ENCODE results near the gene OTULIN.

The OTULIN gene

GRCh38 chr5:14699159-14699558, 34.6 kb downstream of the OTULIN start:
- DNase-seq = no peak

GRCh38 chr5:14699807-14700400, 35.4 kb downstream of the OTULIN start:
- no peak for DNase-seq

- DNase-seq = no peak
Measured at GRCh38 chr5:14700478-14701436, 36.2 kb downstream of the OTULIN start.

- no peak for DNase-seq
Measured at GRCh38 chr5:14701556-14701955, 37.0 kb downstream of the OTULIN start.

- DNase-seq = no peak
Measured at GRCh38 chr5:14702238-14702839, 37.8 kb downstream of the OTULIN start.

GRCh38 chr5:14705556-14705955, 41.0 kb downstream of the OTULIN start:
- no peak for DNase-seq

DNA sequence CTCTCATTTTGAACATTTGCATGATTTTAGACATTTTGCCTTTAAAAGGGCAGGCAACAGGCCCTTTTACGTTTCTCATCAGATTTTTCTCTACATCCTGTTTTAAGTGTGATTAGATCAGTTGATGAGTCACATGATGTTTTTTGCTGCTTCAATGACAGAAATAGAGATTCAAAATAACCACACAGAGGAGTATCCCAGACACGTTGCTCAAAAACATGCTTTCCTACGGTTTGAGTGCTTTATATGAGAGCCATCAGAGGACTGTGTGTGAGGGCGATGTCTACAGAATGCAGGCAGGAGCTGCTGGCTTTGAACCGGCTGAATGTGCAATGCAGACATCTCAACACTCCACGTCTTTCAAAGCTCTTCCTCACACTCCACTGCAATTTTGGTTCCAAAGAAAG, 42.1 kb downstream of the OTULIN start:
- no peak for DNase-seq

DNA sequence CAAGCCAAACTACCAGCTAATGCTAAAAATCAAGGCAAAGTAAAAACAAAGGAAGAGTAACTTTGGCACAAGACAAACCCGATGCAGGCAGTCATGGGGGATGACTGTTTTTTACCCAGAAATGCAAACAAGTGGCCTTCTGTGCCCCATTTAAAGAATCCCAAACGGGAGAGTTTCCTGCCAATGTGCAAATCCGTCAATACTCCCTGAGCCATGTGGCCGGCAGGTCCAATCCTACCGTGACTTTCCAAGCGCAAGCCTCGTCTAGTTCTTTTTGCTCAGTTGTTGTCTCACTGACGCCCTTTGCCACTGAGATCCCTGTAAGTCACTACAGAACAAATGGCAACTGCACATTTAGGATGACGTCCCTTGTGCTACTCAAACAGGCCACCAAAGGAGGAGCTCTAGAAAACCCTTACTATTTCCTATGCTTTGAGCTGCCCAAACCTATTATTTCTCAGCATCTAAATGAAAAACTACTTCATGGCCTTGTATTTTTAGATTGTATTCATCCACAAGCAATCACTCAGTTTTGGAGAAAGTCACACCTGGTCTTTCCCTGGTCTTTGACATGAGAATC, 43.4 kb downstream of the OTULIN start:
- DNase-seq = no peak

- DNase-seq = no peak
Measured at GRCh38 chr5:14708551-14708950, 44.0 kb downstream of the OTULIN start.

GRCh38 chr5:14710313-14710994, 45.9 kb downstream of the OTULIN start:
- DNase-seq = no peak

DNA sequence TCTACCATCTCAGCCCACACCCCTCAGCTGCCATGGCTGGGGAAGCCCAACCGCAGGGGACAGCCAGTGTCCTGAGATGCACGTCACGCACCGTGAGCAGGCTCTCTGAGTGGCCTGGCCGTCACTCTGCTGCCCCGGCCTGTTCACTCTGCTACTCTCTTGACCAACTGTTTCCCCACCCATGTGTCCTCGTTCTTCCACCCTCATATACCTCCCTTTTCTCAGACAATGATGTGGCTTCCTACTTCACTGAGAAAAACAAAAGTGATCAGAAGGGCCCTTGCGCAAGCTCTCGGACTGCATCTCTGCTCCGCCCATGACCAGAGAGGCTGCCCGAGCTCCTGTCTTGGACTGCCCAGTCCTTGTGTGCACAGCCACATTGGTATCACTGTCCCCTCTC, 47.6 kb downstream of the OTULIN start:
- DNase-seq = no peak

- DNase-seq = no peak
Measured at GRCh38 chr5:14712666-14713065, 48.1 kb downstream of the OTULIN start.

DNA sequence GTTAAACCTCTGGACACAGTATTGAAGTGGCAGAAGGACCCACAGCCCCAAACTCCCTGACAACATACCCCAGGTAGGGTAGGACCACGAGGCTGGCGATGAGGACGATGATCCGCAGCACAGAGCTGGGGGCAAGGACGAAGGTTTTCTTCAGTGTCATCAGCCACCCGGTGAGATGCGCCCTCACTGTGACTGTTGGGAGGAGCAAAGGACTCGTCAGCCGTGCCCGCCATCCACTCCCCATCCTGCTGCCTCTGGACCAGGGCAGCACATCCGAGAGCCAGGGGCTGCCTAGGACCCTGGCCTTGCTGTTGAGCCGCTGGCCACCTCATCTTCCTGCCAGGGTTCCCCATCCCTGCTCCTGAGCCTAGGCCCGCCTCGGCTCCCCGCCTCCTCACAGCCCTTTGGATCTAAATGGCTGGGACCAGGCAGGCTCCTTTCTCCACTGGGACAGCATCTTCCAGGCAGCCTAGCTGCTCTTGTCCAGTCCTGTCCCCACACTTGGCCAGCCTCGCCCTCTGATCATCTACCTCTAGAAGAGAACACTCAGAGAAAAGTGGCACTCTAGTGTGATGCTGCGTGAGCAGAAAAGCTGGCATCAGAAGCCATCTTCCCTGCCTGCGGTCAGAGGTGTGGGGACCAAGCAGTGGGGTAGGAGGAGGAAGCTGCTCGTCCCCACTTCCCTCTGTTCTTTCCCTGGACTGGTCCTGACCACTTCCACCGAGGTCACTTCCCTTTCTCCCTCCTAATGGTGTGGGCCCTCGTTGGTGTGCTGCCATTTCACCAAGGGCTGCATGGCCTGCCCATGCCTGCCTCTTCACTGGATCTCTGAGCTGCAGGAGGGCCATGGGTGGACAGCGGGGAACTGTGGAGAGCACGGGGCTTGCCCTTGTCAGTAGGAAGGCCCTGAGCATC, 49.2 kb downstream of the OTULIN start:
- no peak for DNase-seq

DNA sequence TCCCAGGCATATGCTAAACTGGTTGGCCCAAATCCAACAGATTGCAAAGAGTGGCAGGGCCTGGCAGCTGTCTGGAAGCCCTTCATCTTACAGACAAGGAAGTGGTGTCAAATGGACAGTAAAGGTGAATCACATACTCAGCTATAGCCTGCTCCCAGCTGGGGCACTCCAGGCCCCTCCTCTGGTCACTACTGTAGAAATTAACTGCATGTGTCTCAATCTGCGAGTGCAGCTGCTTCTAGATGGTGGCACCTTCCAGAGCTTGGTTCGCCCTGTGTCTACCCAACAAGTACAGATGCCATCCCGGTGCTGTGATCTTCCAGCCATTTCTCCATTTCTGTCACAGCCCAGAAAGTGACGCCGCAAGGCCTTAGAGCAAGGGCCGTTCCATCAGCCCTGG, 50.2 kb downstream of the OTULIN start:
- peak; percentile 49 for DNase-seq

- no peak for DNase-seq
Measured at GRCh38 chr5:14715481-14715880, 51.0 kb downstream of the OTULIN start.

- DNase-seq = no peak
Measured at GRCh38 chr5:14716755-14717752, 52.5 kb downstream of the OTULIN start.

DNA sequence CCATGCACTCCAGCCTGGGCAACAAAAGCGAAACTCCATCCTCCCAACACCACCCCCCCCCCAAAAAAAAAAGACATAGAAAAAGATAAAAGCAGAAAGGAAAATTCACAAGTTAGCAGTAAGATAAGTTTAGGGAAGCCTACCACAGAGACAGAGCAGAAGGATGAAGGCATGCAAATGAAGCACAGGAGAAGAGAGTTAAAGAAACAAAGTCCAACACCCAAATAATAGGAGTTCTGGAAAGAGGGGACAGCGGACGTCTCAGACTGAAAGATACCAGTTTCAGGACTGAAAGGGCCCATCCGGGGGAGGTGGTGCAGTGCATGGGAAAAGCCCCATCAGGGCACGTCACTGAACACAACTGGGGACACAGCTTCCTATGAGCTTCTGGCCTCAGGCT, 54.3 kb downstream of the OTULIN start:
- no peak for DNase-seq

DNA sequence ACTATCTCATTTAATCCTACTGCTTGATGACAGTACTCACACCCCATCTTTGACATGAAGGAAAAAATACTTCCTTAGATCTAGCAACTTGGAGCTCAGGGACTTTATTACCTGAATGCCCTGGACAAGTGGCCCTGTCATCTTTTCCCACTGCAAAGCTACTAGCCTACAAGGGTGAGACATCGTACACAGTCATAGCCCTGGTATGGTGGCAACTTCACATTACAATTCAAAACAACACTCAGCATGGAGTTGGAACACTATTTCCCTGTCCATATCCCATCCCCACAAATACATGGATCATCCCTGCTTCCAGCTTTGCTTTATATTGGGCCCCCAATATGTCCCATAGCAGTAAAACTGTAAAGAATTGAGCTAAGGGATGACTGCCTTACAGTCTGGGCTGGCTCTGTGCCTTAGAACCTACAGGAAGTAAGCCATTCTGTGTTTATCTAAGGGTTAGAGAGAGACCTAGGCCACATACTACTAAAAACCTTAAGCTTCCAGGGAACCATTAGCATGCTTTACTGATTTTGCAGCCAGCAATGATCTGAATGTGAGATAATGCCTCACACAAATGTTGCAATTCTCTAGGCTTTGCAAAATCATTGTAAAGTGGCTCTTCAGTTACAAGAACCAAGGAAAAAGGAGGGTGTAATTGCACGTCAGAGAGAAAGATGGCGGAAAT, 55.9 kb downstream of the OTULIN start:
- DNase-seq = no peak

DNA sequence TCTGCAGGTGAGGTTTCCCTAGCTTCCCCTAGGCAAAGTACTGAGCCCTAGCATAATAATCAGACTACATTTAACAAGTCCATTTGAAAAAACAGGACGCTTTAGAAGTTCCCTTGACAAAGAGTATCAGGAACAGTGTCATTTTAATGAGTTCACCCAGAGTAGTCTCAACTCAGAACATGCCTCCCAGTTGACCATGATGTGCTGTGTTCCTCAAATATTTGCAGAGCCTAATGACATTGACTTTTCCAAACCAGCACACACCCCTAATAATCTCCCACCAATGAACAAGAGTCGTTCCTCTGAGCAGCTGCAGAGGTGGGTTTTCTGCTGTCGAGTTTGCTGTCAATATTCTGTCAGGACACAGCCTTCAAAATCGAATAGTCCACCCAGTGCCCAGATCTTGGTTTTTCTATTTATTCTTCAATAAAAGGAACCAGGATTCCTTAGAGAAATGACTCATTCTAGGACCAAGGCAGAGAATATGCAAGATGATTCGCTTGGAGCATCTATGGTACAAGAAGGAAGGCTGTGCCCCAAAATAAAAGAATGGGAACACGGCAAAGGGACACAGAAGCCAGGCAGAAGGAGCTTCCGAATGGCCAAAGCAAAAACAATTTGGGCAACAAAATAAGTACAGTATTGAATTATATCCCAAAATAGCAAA, 57.6 kb downstream of the OTULIN start:
- DNase-seq = no peak

All from NCI-H345 (cell line).